ENCODE results near the gene PGK1. TPM values are rescaled to one million over a fixed set of nuclear protein-coding genes. Genes with fewer than 3 reads are reported as not detected.

The PGK1 gene
- total and polyA plus RNA-seq, 2 donors (not counting 3 experiments of a cell fraction or from before 2014, with no cell fraction given), result 222 to 377 TPM

GRCh38 chrX:78092296-78092695, 11.8 kb upstream of the PGK1 start:
- Histone ChIP-seq H3K27me3 (ENCODE audit: control insufficient read depth in 2 of 2, insufficient read depth in 2 of 2, low read length in 2 of 2) (peaks cover 0 to 2% of the 10 kb centered on the region in 2 experiments), H4K20me1 (replicated peaks; ENCODE audit: control insufficient read depth, extremely low read depth, insufficient read depth, low read length) (no peaks in the 10 kb centered on the region), H3K27ac (ENCODE audit: insufficient read depth, low read depth, low read length) (no peak overlapping the region), H2AFZ (ENCODE audit: low read depth, low read length) (peak overlapping the region; percentile 20), H3K4me3 (replicated peaks in 1 of 3; ENCODE audit: insufficient read depth in 1 of 3, low read depth in 1 of 3, low read length in 3 of 3) (no peak overlapping the region), H3K9me1 (replicated peaks; ENCODE audit: control insufficient read depth, extremely low read depth, insufficient read depth, low read length) (no peaks in the 10 kb centered on the region), H3K9me3 (replicated peaks; ENCODE audit: control insufficient read depth, insufficient read depth, low read length) (no peaks in the 10 kb centered on the region), H3K4me1 (ENCODE audit: control insufficient read depth, extremely low read depth, insufficient read depth, low read length) (no peaks in the 10 kb centered on the region), H3K4me2 (ENCODE audit: insufficient read depth, low read length) (no peak overlapping the region), H3K36me3 (ENCODE audit: control insufficient read depth in 2 of 2, extremely low read depth in 1 of 2, insufficient read depth in 2 of 2, low read length in 2 of 2) (no peaks in the 10 kb centered on the region), H3K79me2 (ENCODE audit: control insufficient read depth, insufficient read depth, low read length) (no peaks in the 10 kb centered on the region), H3K9ac (replicated peaks; ENCODE audit: extremely low read depth, insufficient read depth, low read length) (no peak overlapping the region)
- TF ChIP-seq CTCF (IDR thresholded peaks at IDR 0.05; ENCODE audit: extremely low read depth in 1 of 2, insufficient read depth in 1 of 2, low read depth in 1 of 2, low read length in 2 of 2) (peak; percentile 15 to 46), POLR2AphosphoS5 (IDR thresholded peaks at IDR 0.05; ENCODE audit: insufficient read depth, low read depth, low read length) (no peak)
- ChIA-PET CTCF (interaction anchor here (0.8 to 1.3 kb wide), 7 partner anchors 14 to 1814 kb away, joined by 3 to 8 read pairs (median 4); partner anchors contain the start of genes ATP7A and COX7B), POLR2A (no interaction called here)
- FAIRE-seq (peak; percentile 67), DNase-seq (ENCODE audit: low read depth, low spot score) (peak; percentile 45)
- no TSS peak for BruUV-seq (replicated peaks)
- intact Hi-C loops (cut with micrococcal nuclease) (loop anchor here (1.0 to 2.0 kb wide), 2 partner anchors 182 to 647 kb away; partner anchors contain the start of gene ATP7A), dilution Hi-C loops (cut with MboI; ENCODE audit: extremely low pct_ligation_motif_present, low sequenced_read_pairs) (no loop called here)

- Histone ChIP-seq H3K9me3 (replicated peaks; ENCODE audit: control insufficient read depth, insufficient read depth, low read length) (no peaks in the 10 kb centered on the region), H3K36me3 (ENCODE audit: control insufficient read depth in 2 of 2, extremely low read depth in 1 of 2, insufficient read depth in 2 of 2, low read length in 2 of 2) (no peaks in the 10 kb centered on the region), H3K27me3 (ENCODE audit: control insufficient read depth in 2 of 2, insufficient read depth in 2 of 2, low read length in 2 of 2) (peaks cover 3 to 4% of the 10 kb centered on the region in 2 experiments), H3K9ac (replicated peaks; ENCODE audit: extremely low read depth, insufficient read depth, low read length) (no peak overlapping the region), H3K4me2 (ENCODE audit: insufficient read depth, low read length) (no peak overlapping the region), H2AFZ (ENCODE audit: low read depth, low read length) (no peak overlapping the region), H3K4me1 (ENCODE audit: control insufficient read depth, extremely low read depth, insufficient read depth, low read length) (no peaks in the 10 kb centered on the region), H3K4me3 (replicated peaks in 1 of 3; ENCODE audit: insufficient read depth in 1 of 3, low read depth in 1 of 3, low read length in 3 of 3) (no peak overlapping the region), H3K79me2 (ENCODE audit: control insufficient read depth, insufficient read depth, low read length) (no peaks in the 10 kb centered on the region), H3K27ac (ENCODE audit: insufficient read depth, low read depth, low read length) (no peak overlapping the region), H4K20me1 (replicated peaks; ENCODE audit: control insufficient read depth, extremely low read depth, insufficient read depth, low read length) (no peaks in the 10 kb centered on the region), H3K9me1 (replicated peaks; ENCODE audit: control insufficient read depth, extremely low read depth, insufficient read depth, low read length) (no peaks in the 10 kb centered on the region)
- intact Hi-C loops (cut with micrococcal nuclease), result no loop called here
- dilution Hi-C loops (cut with MboI; ENCODE audit: extremely low pct_ligation_motif_present, low sequenced_read_pairs), result no loop called here
- FAIRE-seq (no peak), DNase-seq (ENCODE audit: low read depth, low spot score) (no peak)
- TF ChIP-seq CTCF (IDR thresholded peaks at IDR 0.05; ENCODE audit: extremely low read depth in 1 of 2, insufficient read depth in 1 of 2, low read depth in 1 of 2, low read length in 2 of 2), result no peak
- no peak for TF ChIP-seq EZH2 (IDR thresholded peaks at IDR 0.05; ENCODE audit: borderline replicate concordance, low read depth, low read length, severe bottlenecking)
- TF ChIP-seq GATA2 (IDR thresholded peaks at IDR 0.05; ENCODE audit: insufficient read depth, insufficient read length, low read depth, low read length), result no peak
- no peak for TF ChIP-seq FOS (IDR thresholded peaks at IDR 0.05; ENCODE audit: borderline replicate concordance, insufficient read depth, low read length)
- no peak for TF ChIP-seq POLR2A (IDR thresholded peaks at IDR 0.05; ENCODE audit: low read depth, low read length)
- TF ChIP-seq POLR2AphosphoS5 (IDR thresholded peaks at IDR 0.05; ENCODE audit: insufficient read depth, low read depth, low read length), result no peak
- TF ChIP-seq MYC (IDR thresholded peaks at IDR 0.05; ENCODE audit: low read depth, low read length), result no peak
- no peak for TF ChIP-seq JUN (IDR thresholded peaks at IDR 0.05; ENCODE audit: borderline replicate concordance, insufficient read depth, insufficient read length, low read depth)
- TF ChIP-seq MAX (IDR thresholded peaks at IDR 0.05; ENCODE audit: insufficient read depth, insufficient read length), result no peak
- POLR2A ChIA-PET, result no interaction called here
- CTCF ChIA-PET, result interaction anchor here (1.2 kb wide), 1 partner anchor 73 kb away, joined by 3 read pairs; no protein-coding TSS in a partner anchor
- no TSS peak for BruUV-seq (replicated peaks)
Measured at GRCh38 chrX:78098108-78098507, 5.9 kb upstream of the PGK1 start.

All from endothelial cell of umbilical vein (primary cell).